Hepatocyte (in vitro differentiated cells): ENCODE data around the gene KRTAP5-5. TPM values are rescaled to one million over a fixed set of nuclear protein-coding genes. Genes with fewer than 3 reads are reported as not detected.
"Not testable (repeated sequence)": the region's sequence is repeated elsewhere in the genome, so short reads cannot be mapped to it uniquely, and the experiment has no call there.

Source experiments
- DNase-seq: peaks from one replicate; pipeline ENCODE4 v3.0.0-alpha.2; 2016; ENCODE audit warnings: low spot score
- H2AFZ ChIP-seq: fragments of 200-600 bp; sonication (generic); 2 replicates; pipeline ENCODE4 v1.6.0; 2016; ENCODE audit warnings: antibody characterized with exemption, mild to moderate bottlenecking
- H3K27ac ChIP-seq: fragments of 200-600 bp; sonication (generic); 2 replicates; pipeline ENCODE4 v1.5.1; 2016; ENCODE audit warnings: mild to moderate bottlenecking
- H3K27me3 ChIP-seq: fragments of 200-600 bp; sonication (generic); 2 replicates; pipeline ENCODE4 v1.6.1; 2016
- H3K36me3 ChIP-seq: fragments of 200-600 bp; sonication (generic); replicated peaks from 2 replicates; pipeline ENCODE4 v1.5.1; 2016; ENCODE audit warnings: low read depth; ENCODE audit not compliant: insufficient read depth
- H3K4me1 ChIP-seq: fragments of 200-600 bp; sonication (generic); 2 replicates; pipeline ENCODE4 v1.5.1; 2016; ENCODE audit warnings: mild to moderate bottlenecking, moderate library complexity; ENCODE audit not compliant: insufficient read depth
- H3K4me2 ChIP-seq: fragments of 200-600 bp; sonication (generic); 2 replicates; pipeline ENCODE4 v1.6.0; 2016
- H3K4me3 ChIP-seq: fragments of 200-600 bp; sonication (generic); 2 replicates; pipeline ENCODE4 v1.5.1; 2016; ENCODE audit warnings: mild to moderate bottlenecking
- H3K79me2 ChIP-seq: fragments of 200-600 bp; sonication (generic); 2 replicates; pipeline ENCODE4 v1.6.0; 2017; ENCODE audit warnings: mild to moderate bottlenecking
- H3K9me2 ChIP-seq: fragments of 200-600 bp; sonication (generic); replicated peaks from 2 replicates; pipeline ENCODE4 v1.6.0; 2017; ENCODE audit warnings: mild to moderate bottlenecking; ENCODE audit not compliant: insufficient read depth
- H3K9me3 ChIP-seq: fragments of 200-600 bp; sonication (generic); 2 replicates; pipeline ENCODE4 v1.5.1; 2016; ENCODE audit warnings: low read depth, mild to moderate bottlenecking
- H4K20me1 ChIP-seq: fragments of 200-600 bp; sonication (generic); 2 replicates; pipeline ENCODE4 v1.6.0; 2016; ENCODE audit warnings: mild to moderate bottlenecking; ENCODE audit not compliant: insufficient read depth, poor library complexity, severe bottlenecking
- CTCF ChIP-seq: fragments of 200-600 bp; sonication (generic); IDR thresholded peaks from 2 replicates; pipeline ENCODE4 v1.5.1; 2016; ENCODE audit warnings: antibody characterized with exemption, mild to moderate bottlenecking; ENCODE audit not compliant: poor library complexity
- EZH2 ChIP-seq: fragments of 200-600 bp; sonication (generic); IDR thresholded peaks from 2 replicates; pipeline ENCODE4 v1.6.1; 2016; ENCODE audit warnings: antibody characterized with exemption, mild to moderate bottlenecking, borderline replicate concordance
- EZH2phosphoT487 ChIP-seq: fragments of 200-600 bp; sonication (generic); IDR thresholded peaks from one replicate; pipeline ENCODE4 v1.6.1; 2018; ENCODE audit warnings: antibody characterized with exemption, mild to moderate bottlenecking, low read depth, moderate library complexity; ENCODE audit not compliant: unreplicated experiment, severe bottlenecking
- WGBS: methylation state at CpG from one replicate; pipeline ENCODE4 v1.1.6; 2016; ENCODE audit warnings: low lambda C conversion rate; ENCODE audit errors: missing lambda C conversion rate; 5-methylcytosine and 5-hydroxymethylcytosine counted together
- polyA plus RNA-seq: library from polyadenylated mRNA; unstranded; fragments of >200 nt; fragmentation: Nextera tagmentation; extraction: Ambion mirVana; gene quantifications from 2 replicates; pipeline ENCODE4 v1.2.1, GENCODE V29; 2016
- total RNA-seq: library from RNA; depleted of rRNA; stranded (reverse); fragments of >200 nt; gene quantifications from 2 replicates; pipeline ENCODE4 v1.2.3, GENCODE V29; 2014

The KRTAP5-5 gene
- total and polyA plus RNA-seq, 2 experiments from 2014 or later: 0.54 TPM; not detected in 1

GRCh38 chr11:1586699-1587098 lies 42.9 kb upstream of the KRTAP5-5 start:
- Histone ChIP-seq H3K4me3 (no peak overlapping the region), H3K9me2 (no peaks in the 10 kb centered on the region), H2AFZ (no peak overlapping the region), H3K4me2 (no peak overlapping the region), H3K4me1 (no peaks in the 10 kb centered on the region), H3K27ac (no peak overlapping the region), H3K9me3 (no peaks in the 10 kb centered on the region), H3K27me3 (no peaks in the 10 kb centered on the region), H3K36me3 (no peaks in the 10 kb centered on the region), H4K20me1 (no peaks in the 10 kb centered on the region), H3K79me2 (no peaks in the 10 kb centered on the region)
- TF ChIP-seq CTCF (no peak), EZH2 (no peak)
- DNase-seq: no peak
- WGBS: 61% methylated on average over 2 of the region's 2 CpGs

GRCh38 chr11:1589191-1589963 lies 40.2 kb upstream of the KRTAP5-5 start:
- not testable (repeated sequence) for H2AFZ ChIP-seq, H3K9me3 ChIP-seq, H3K27ac ChIP-seq, H3K36me3 ChIP-seq, H4K20me1 ChIP-seq, H3K79me2 ChIP-seq, H3K9me2 ChIP-seq, H3K27me3 ChIP-seq, H3K4me2 ChIP-seq, DNase-seq, H3K4me3 ChIP-seq, H3K4me1 ChIP-seq
- 60% methylated on average over 7 of the region's 10 CpGs for WGBS

- Histone ChIP-seq H3K27me3 (no peaks in the 10 kb centered on the region), H3K9me3 (no peaks in the 10 kb centered on the region), H3K4me1 (no peaks in the 10 kb centered on the region), H3K4me2 (no peak overlapping the region), H4K20me1 (no peaks in the 10 kb centered on the region), H3K4me3 (no peak overlapping the region), H2AFZ (no peak overlapping the region), H3K36me3 (no peaks in the 10 kb centered on the region), H3K9me2 (no peaks in the 10 kb centered on the region), H3K27ac (no peak overlapping the region), H3K79me2 (no peaks in the 10 kb centered on the region)
- TF ChIP-seq CTCF: no peak
- TF ChIP-seq EZH2phosphoT487: no peak
- no peak for TF ChIP-seq EZH2
- 88% methylated on average over 6 of the region's 6 CpGs for WGBS
- DNase-seq: no peak
Measured at GRCh38 chr11:1589996-1590395, 39.6 kb upstream of the KRTAP5-5 start.

- DNase-seq: no peak
- H3K27me3 ChIP-seq: no peaks in the 10 kb centered on the region
- H3K4me1 ChIP-seq: no peaks in the 10 kb centered on the region
- H3K27ac ChIP-seq: no peak overlapping the region
- H4K20me1 ChIP-seq: no peaks in the 10 kb centered on the region
- H3K4me2 ChIP-seq: no peak overlapping the region
- H3K9me2 ChIP-seq: no peaks in the 10 kb centered on the region
- 83% methylated on average over 9 of the region's 9 CpGs for WGBS
- H3K4me3 ChIP-seq: no peak overlapping the region
- no peak overlapping the region for H2AFZ ChIP-seq
- no peaks in the 10 kb centered on the region for H3K36me3 ChIP-seq
- H3K9me3 ChIP-seq: no peaks in the 10 kb centered on the region
- H3K79me2 ChIP-seq: no peaks in the 10 kb centered on the region
- TF ChIP-seq CTCF (no peak), EZH2phosphoT487 (no peak), EZH2 (no peak)
Measured at GRCh38 chr11:1592628-1593027, 36.9 kb upstream of the KRTAP5-5 start.
